Measurements from ENCODE around the gene TCEA3.

The TCEA3 gene

DNA sequence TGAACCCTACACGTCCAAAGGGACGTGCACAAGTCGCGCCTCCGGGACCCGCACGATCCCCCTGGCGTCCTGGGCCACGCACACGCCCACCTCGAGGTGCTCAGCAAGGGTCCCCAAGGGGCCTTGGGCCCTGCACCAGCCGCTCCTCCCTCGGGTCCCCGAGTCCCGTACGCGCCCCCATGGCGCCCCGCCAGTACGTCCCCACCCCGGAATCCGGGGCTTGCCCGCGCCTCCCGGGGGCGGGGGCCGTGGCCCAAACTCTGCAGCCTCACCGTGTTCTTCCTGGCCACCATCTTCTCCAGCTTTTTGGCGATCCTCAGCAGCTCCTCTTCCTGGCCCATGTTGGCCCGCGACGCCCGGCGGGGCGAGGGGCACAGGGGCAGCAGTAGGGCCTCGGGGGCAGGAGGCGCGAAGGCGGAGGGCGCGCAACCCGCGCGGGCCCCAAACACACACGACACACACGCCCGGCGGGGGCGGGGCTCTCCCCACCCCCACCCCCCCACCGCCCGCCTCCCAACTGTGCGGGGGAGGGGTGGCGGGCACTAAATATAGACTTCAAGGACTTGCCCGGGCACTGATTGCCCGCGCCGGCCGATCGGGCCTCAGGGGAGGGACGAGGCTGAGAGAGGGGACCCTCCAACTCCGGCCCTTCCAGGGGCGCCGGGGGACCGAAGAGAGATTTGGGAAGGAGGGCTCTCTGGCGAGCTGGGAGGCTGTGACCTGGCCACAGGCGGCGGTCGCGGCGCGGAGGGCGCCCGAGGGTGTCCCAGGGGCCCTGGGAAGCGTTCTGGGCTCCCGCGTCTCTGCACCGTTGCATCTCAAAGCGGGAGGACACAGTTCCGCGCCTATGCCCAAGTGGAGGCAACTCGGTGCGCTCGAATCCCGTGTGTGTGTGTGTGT is at the start of gene TCEA3:
Gene TCEA3 (minus strand): TSS at position 456 of the 900 bp plus-strand sequence. CDS start 115 bp downstream, at position 341.
- CTCF ChIA-PET = interaction anchor here (0.6 to 1.4 kb wide), 5 partner anchors 22 to 115 kb away, joined by 3 to 6 read pairs (median 4); no protein-coding TSS in a partner anchor
- POLR2A ChIA-PET (ENCODE audit: low non-redundant PET) = interaction anchor here (0.6 to 0.8 kb wide), 3 partner anchors 41 to 222 kb away, joined by 3 to 10 read pairs (median 3); partner anchors contain the start of gene ASAP3
- peak within 1 kb of the TSS; percentile 76 for H3K27ac ChIP-seq
- DNase-seq (ENCODE audit: low spot score) = peak; percentile 25
- TF ChIP-seq, protein P1, sequence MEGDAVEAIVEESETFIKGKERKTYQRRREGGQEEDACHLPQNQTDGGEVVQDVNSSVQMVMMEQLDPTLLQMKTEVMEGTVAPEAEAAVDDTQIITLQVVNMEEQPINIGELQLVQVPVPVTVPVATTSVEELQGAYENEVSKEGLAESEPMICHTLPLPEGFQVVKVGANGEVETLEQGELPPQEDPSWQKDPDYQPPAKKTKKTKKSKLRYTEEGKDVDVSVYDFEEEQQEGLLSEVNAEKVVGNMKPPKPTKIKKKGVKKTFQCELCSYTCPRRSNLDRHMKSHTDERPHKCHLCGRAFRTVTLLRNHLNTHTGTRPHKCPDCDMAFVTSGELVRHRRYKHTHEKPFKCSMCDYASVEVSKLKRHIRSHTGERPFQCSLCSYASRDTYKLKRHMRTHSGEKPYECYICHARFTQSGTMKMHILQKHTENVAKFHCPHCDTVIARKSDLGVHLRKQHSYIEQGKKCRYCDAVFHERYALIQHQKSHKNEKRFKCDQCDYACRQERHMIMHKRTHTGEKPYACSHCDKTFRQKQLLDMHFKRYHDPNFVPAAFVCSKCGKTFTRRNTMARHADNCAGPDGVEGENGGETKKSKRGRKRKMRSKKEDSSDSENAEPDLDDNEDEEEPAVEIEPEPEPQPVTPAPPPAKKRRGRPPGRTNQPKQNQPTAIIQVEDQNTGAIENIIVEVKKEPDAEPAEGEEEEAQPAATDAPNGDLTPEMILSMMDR (conservative IDR thresholded peaks at IDR 0.05; ENCODE audit: low read depth) = no peak

DNA sequence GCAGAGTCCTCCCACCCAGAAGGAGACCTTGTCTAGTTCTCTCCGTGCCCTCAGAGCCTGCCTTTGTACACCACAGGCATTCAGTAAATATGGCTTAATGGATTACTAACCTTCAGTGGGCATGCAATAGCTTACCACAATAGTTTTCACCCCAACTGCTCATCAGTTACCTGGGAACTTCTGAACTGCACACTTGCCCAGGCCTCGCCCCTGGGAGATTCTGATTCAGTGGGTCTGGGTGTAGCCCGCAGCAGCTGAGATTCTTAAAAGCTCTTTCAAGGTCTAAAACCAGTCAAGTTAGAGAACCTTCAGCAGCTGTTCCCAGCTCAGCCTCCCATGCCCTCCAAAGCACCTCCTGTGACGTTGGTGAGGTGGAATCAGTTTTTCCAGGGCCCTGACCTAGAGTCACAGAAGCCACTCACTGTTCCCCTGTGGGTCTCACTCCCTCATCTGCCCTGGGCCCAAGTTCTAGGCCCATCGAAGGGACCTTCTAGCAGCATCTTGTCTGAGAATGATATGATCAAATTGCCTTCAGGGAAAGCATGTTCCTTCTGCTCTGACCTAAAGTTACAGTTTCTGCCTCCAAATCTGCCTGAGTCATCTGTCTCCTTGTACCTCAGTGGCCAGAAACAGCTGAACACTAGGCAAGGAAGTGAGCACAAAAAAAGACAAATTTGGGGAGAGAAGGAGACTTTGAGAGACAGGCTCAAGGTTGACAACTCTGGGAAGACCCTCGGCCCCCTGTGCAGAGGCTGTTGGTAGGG is 48.7 kb upstream of the TCEA3 start:
- ChIA-PET POLR2A (ENCODE audit: low non-redundant PET) (interaction anchor here (0.5 to 0.7 kb wide), 2 partner anchors 546 to 1311 kb away, joined by 3 read pairs; no protein-coding TSS in a partner anchor), CTCF (interaction anchor here (0.5 kb wide), 1 partner anchor 73 kb away, joined by 4 read pairs; no protein-coding TSS in a partner anchor)
- peak; percentile 46 for DNase-seq (ENCODE audit: low spot score)
- H3K27ac ChIP-seq = peak overlapping the region; percentile 66
- TF ChIP-seq, protein P1 (conservative IDR thresholded peaks at IDR 0.05; ENCODE audit: low read depth) = no peak

DNA sequence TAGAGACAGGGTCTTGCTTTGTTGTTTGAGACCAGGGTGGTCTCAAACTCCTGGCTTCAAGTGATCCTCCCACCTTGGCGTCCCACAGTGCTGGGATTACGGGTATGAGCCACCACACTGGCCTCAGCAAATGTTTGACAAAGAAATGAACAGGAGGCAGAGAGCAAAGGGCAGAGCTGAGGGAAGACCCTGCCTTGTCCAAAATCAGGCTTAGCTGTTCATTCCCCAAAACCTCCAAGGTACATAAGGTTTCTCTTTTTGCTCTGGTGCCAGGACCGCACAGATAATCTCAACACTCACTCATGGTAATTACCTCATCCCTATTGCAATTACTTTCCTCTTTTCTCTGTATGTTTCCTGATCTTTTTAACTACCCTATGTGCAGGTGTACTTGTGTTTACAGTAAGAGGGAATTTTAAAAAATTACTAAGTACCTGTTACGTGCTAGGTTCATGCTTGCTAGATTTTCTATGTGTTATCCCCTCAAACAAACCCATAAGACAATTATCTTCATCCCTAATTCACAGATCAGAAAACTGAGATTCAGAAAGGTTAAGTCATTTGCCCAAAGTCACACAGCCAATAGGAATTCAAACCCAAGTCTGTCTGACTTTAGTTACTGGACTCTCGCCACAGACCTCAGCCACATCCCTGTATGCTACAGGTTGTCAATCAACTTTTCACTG is 47.9 kb upstream of the TCEA3 start:
- H3K27ac ChIP-seq = no peak overlapping the region
- POLR2A ChIA-PET (ENCODE audit: low non-redundant PET) = no interaction called here
- CTCF ChIA-PET = interaction anchor here (0.6 kb wide), 1 partner anchor 32 kb away, joined by 4 read pairs; no protein-coding TSS in a partner anchor
- no peak for DNase-seq (ENCODE audit: low spot score)
- TF ChIP-seq, protein P1 (conservative IDR thresholded peaks at IDR 0.05; ENCODE audit: low read depth) = no peak

DNA sequence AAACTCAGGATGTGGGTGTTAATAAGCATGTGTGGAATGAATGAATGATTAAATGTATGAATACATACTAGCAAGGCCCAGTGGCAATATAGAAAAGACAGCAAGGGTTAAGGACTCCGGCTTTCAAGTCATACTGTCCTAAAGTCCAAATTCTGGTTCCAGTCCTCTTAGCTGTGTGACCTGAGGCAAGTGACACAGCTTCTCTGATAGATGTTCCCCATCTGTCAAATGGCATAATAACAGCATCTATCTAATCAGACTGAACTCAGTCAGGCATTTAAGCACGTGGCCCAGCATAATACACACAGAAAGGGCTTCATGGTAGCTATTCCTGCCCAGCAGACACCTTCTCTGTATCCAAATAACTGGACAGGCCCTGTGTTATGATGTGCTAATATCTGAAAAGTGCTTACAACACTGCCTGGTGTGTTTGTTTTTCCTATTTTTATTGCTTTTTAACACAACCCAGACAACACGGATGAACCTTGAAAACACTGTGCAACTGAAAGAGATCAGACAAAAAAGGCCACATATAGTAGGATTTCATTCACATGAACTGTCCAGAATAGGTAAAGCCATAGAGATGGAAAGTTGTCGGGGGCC is 47.0 kb upstream of the TCEA3 start:
- no peak overlapping the region for H3K27ac ChIP-seq
- ChIA-PET POLR2A (ENCODE audit: low non-redundant PET) (no interaction called here), CTCF (no interaction called here)
- DNase-seq (ENCODE audit: low spot score) = no peak
- TF ChIP-seq, protein P1 (conservative IDR thresholded peaks at IDR 0.05; ENCODE audit: low read depth) = no peak

DNA sequence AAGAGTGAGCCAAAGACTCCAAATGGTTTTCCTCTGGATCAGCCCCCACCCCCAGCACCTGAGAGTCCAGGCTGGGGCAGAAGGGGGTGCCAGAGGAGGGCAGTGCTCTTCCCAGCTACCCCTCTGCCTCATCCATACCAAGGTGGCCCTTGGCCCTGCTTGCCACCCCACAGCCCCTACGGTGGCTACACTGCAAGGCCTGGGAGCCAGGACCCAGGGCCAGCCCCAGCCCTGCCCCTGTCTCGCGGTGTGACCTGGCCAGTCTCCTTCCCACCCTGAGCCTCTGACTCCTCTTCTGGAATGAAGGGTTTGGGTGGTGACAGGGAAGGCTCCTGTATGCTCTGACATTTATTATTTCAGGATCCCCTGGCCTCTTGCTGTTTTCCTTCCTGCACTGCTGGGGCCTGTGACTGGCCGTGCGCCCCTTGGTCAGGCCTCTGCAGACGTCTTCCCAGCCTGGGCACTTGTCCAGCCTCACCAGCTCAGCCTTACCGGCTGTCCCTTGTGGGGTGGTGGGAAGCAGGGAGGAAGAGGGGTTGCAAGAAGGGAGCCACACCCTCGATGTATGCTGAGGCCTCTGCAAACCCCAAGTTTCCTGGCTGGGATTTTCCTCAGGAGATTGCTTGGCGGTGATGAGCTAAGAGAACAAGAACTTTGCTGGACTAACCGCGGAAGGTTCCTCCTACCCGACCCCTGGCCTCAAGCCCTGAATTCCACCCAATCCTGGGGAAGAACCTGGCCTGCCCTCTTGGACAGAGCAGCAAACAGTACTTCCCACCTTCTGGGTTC is 45.9 kb upstream of the TCEA3 start:
- DNase-seq (ENCODE audit: low spot score) = no peak
- ChIA-PET CTCF (interaction anchor here (0.6 kb wide), 1 partner anchor 47 kb away, joined by 3 read pairs; no protein-coding TSS in a partner anchor), POLR2A (ENCODE audit: low non-redundant PET) (no interaction called here)
- TF ChIP-seq, protein P1 (conservative IDR thresholded peaks at IDR 0.05; ENCODE audit: low read depth) = no peak
- H3K27ac ChIP-seq = no peak overlapping the region; the same call in 1 of the 2 replicates

All from RWPE1 (cell line).